GM20000 (cell line): ENCODE data around the gene PRICKLE2.

Experiments
- DNase-seq: peaks from one replicate; pipeline ENCODE4 v3.0.0; 2012; ENCODE audit warnings: low spot score
- CTCF ChIP-seq: IDR thresholded peaks from 2 replicates; pipeline ENCODE4 v1.5.1; 2012; ENCODE audit warnings: mild to moderate bottlenecking, control low read depth; ENCODE audit errors: extremely low read depth, missing control alignments

The PRICKLE2 gene

GRCh38 chr3:64226730-64227129 lies 1.5 kb upstream of the PRICKLE2 start:
- TF ChIP-seq CTCF: no peak
- DNase-seq: no peak

- TF ChIP-seq CTCF: no peak
Measured at GRCh38 chr3:64225695-64226499, 631 bp upstream of the PRICKLE2 start.

GRCh38 chr3:64223791-64224745 lies 1.2 kb downstream of the PRICKLE2 start:
- TF ChIP-seq CTCF: no peak
- no peak for DNase-seq

More at GRCh38 chr3:64225695-64226499, 631 bp upstream of the PRICKLE2 start:
- DNase-seq: peak; percentile 17

GRCh38 chr3:64222501-64223111 lies 2.7 kb downstream of the PRICKLE2 start:
- no peak for TF ChIP-seq CTCF
- DNase-seq: no peak

GRCh38 chr3:64221571-64222257 lies 3.6 kb downstream of the PRICKLE2 start:
- DNase-seq: no peak
- TF ChIP-seq CTCF: no peak

- DNase-seq: no peak
- TF ChIP-seq CTCF: no peak
Measured at GRCh38 chr3:64220161-64220914, 4.9 kb downstream of the PRICKLE2 start.
